Measurements from ENCODE around the gene EPB41L4A. TPM values are rescaled to one million over a fixed set of nuclear protein-coding genes. Genes with fewer than 3 reads are reported as not detected.

EPB41L4A gene
- total RNA-seq, 1 experiment from 2014 or later = 28.6 TPM

GRCh38 chr5:112124788-112125187, 294.3 kb downstream of the EPB41L4A start:
- H3K27me3 Mint-ChIP-seq (ENCODE audit: unreplicated experiment) = peaks cover 13% of the 10 kb centered on the region
- H3K4me1 Mint-ChIP-seq (ENCODE audit: low read depth, unreplicated experiment) = no peaks in the 10 kb centered on the region
- CTCF ChIA-PET = no interaction called here
- DNase-seq = no peak
- peaks cover 2% of the 10 kb centered on the region for H3K9me3 Mint-ChIP-seq (ENCODE audit: low read depth, unreplicated experiment)
- no TSS peak for BruUV-seq (replicated peaks)
- no peak overlapping the region for H3K4me3 Mint-ChIP-seq (ENCODE audit: low read depth, unreplicated experiment)
- no peak for TF ChIP-seq CTCF (IDR thresholded peaks at IDR 0.05; ENCODE audit: unreplicated experiment)
- H3K36me3 Mint-ChIP-seq (ENCODE audit: insufficient read depth, unreplicated experiment) = no peaks in the 10 kb centered on the region
- H3K27ac Mint-ChIP-seq (ENCODE audit: unreplicated experiment) = no peak overlapping the region
- intact Hi-C loops (cut with micrococcal nuclease; ENCODE audit: unreplicated experiment) = no loop called here

- intact Hi-C loops (cut with micrococcal nuclease; ENCODE audit: unreplicated experiment) = no loop called here
- no peak overlapping the region for H3K27ac Mint-ChIP-seq (ENCODE audit: unreplicated experiment)
- TF ChIP-seq CTCF (IDR thresholded peaks at IDR 0.05; ENCODE audit: unreplicated experiment) = no peak
- DNase-seq = no peak
- H3K4me1 Mint-ChIP-seq (ENCODE audit: low read depth, unreplicated experiment) = no peaks in the 10 kb centered on the region
- no TSS peak for BruUV-seq (replicated peaks)
- no peak overlapping the region for H3K4me3 Mint-ChIP-seq (ENCODE audit: low read depth, unreplicated experiment)
- H3K27me3 Mint-ChIP-seq (ENCODE audit: unreplicated experiment) = peaks cover 14% of the 10 kb centered on the region
- peaks cover 2% of the 10 kb centered on the region for H3K9me3 Mint-ChIP-seq (ENCODE audit: low read depth, unreplicated experiment)
- no peaks in the 10 kb centered on the region for H3K36me3 Mint-ChIP-seq (ENCODE audit: insufficient read depth, unreplicated experiment)
- CTCF ChIA-PET = no interaction called here
Measured at GRCh38 chr5:112123086-112123485, 296.0 kb downstream of the EPB41L4A start.

- no peak for DNase-seq
- CTCF ChIA-PET = no interaction called here
- BruUV-seq (replicated peaks) = no TSS peak
- H3K9me3 Mint-ChIP-seq (ENCODE audit: low read depth, unreplicated experiment) = peaks cover 2% of the 10 kb centered on the region
- TF ChIP-seq CTCF (IDR thresholded peaks at IDR 0.05; ENCODE audit: unreplicated experiment) = no peak
- no peak overlapping the region for H3K4me3 Mint-ChIP-seq (ENCODE audit: low read depth, unreplicated experiment)
- H3K4me1 Mint-ChIP-seq (ENCODE audit: low read depth, unreplicated experiment) = no peaks in the 10 kb centered on the region
- intact Hi-C loops (cut with micrococcal nuclease; ENCODE audit: unreplicated experiment) = no loop called here
- H3K27me3 Mint-ChIP-seq (ENCODE audit: unreplicated experiment) = peaks cover 14% of the 10 kb centered on the region
- no peak overlapping the region for H3K27ac Mint-ChIP-seq (ENCODE audit: unreplicated experiment)
- no peaks in the 10 kb centered on the region for H3K36me3 Mint-ChIP-seq (ENCODE audit: insufficient read depth, unreplicated experiment)
Measured at GRCh38 chr5:112122353-112122752, 296.7 kb downstream of the EPB41L4A start.

- BruUV-seq (replicated peaks) = no TSS peak
- peaks cover 14% of the 10 kb centered on the region for H3K27me3 Mint-ChIP-seq (ENCODE audit: unreplicated experiment)
- H3K36me3 Mint-ChIP-seq (ENCODE audit: insufficient read depth, unreplicated experiment) = no peaks in the 10 kb centered on the region
- intact Hi-C loops (cut with micrococcal nuclease; ENCODE audit: unreplicated experiment) = no loop called here
- no peak for TF ChIP-seq CTCF (IDR thresholded peaks at IDR 0.05; ENCODE audit: unreplicated experiment)
- peaks cover 2% of the 10 kb centered on the region for H3K9me3 Mint-ChIP-seq (ENCODE audit: low read depth, unreplicated experiment)
- H3K4me3 Mint-ChIP-seq (ENCODE audit: low read depth, unreplicated experiment) = no peak overlapping the region
- CTCF ChIA-PET = no interaction called here
- H3K27ac Mint-ChIP-seq (ENCODE audit: unreplicated experiment) = no peak overlapping the region
- no peaks in the 10 kb centered on the region for H3K4me1 Mint-ChIP-seq (ENCODE audit: low read depth, unreplicated experiment)
- DNase-seq = no peak
Measured at GRCh38 chr5:112121258-112121657, 297.8 kb downstream of the EPB41L4A start.
